ENCODE data around the gene CACNA2D3.

CACNA2D3 gene

GRCh38 chr3:54988838-54989630 is 866.7 kb downstream of the CACNA2D3 start:
- peak; percentile 47 for DNase-seq

- DNase-seq, result no peak
Observed at GRCh38 chr3:54994111-54994513, 871.8 kb downstream of the CACNA2D3 start.

- peak; percentile 86 for DNase-seq
Observed at GRCh38 chr3:54999159-54999558, 876.8 kb downstream of the CACNA2D3 start.

GRCh38 chr3:54999811-55000210 is 877.5 kb downstream of the CACNA2D3 start:
- no peak for DNase-seq

GRCh38 chr3:55000546-55000945 is 878.2 kb downstream of the CACNA2D3 start:
- DNase-seq, result peak; percentile 77

- no peak for DNase-seq
Observed at GRCh38 chr3:55000953-55001352, 878.6 kb downstream of the CACNA2D3 start.

- DNase-seq, result no peak
Observed at GRCh38 chr3:55002416-55002930, 880.1 kb downstream of the CACNA2D3 start.

GRCh38 chr3:55006244-55006676 is 883.9 kb downstream of the CACNA2D3 start:
- no peak for DNase-seq

- DNase-seq, result no peak
Observed at GRCh38 chr3:55007971-55008370, 885.6 kb downstream of the CACNA2D3 start.

GRCh38 chr3:55009372-55009771 is 887.0 kb downstream of the CACNA2D3 start:
- DNase-seq, result no peak

GRCh38 chr3:55012091-55012490 is 889.7 kb downstream of the CACNA2D3 start:
- DNase-seq, result no peak

- peak; percentile 26 for DNase-seq
Observed at GRCh38 chr3:55013145-55013925, 891.0 kb downstream of the CACNA2D3 start.

- peak; percentile 54 for DNase-seq
Observed at GRCh38 chr3:55014081-55014480, 891.7 kb downstream of the CACNA2D3 start.

- no peak for DNase-seq
Observed at GRCh38 chr3:55014906-55015305, 892.6 kb downstream of the CACNA2D3 start.

- peak; percentile 15 for DNase-seq
Observed at GRCh38 chr3:55017876-55018275, 895.5 kb downstream of the CACNA2D3 start.

GRCh38 chr3:55030938-55031337 is 908.6 kb downstream of the CACNA2D3 start:
- no peak for DNase-seq

GRCh38 chr3:55036883-55037577 is 914.7 kb downstream of the CACNA2D3 start:
- DNase-seq, result no peak

GRCh38 chr3:55042591-55042990 is 920.2 kb downstream of the CACNA2D3 start:
- DNase-seq, result no peak

GRCh38 chr3:55044486-55044885 is 922.1 kb downstream of the CACNA2D3 start:
- DNase-seq, result no peak

- DNase-seq, result no peak
Observed at GRCh38 chr3:55059027-55059629, 936.8 kb downstream of the CACNA2D3 start.

GRCh38 chr3:55060896-55061719 is 938.8 kb downstream of the CACNA2D3 start:
- no peak for DNase-seq

GRCh38 chr3:55061720-55062034 is 939.3 kb downstream of the CACNA2D3 start:
- no peak for DNase-seq

Data from kidney glomerular epithelial cell (primary cell).